ENCODE data around the gene CACNA2D1.

GRCh38 chr7:82364671-82365070, 78.9 kb downstream of the CACNA2D1 start:
- TF ChIP-seq OSR1 (CRISPR knock-in tag; IDR thresholded peaks at IDR 0.05) (no peak), CSDC2 (CRISPR knock-in tag; IDR thresholded peaks at IDR 0.05) (no peak), POU6F1 (CRISPR knock-in tag; IDR thresholded peaks at IDR 0.05; ENCODE audit: borderline replicate concordance, low read depth) (no peak), ARNTL (CRISPR knock-in tag; IDR thresholded peaks at IDR 0.05; ENCODE audit: borderline replicate concordance, low read depth) (no peak), ZNF8 (CRISPR knock-in tag; IDR thresholded peaks at IDR 0.05) (no peak), TOX (CRISPR knock-in tag; IDR thresholded peaks at IDR 0.05; ENCODE audit: borderline replicate concordance) (no peak)
- TF ChIP-seq, protein P1, sequence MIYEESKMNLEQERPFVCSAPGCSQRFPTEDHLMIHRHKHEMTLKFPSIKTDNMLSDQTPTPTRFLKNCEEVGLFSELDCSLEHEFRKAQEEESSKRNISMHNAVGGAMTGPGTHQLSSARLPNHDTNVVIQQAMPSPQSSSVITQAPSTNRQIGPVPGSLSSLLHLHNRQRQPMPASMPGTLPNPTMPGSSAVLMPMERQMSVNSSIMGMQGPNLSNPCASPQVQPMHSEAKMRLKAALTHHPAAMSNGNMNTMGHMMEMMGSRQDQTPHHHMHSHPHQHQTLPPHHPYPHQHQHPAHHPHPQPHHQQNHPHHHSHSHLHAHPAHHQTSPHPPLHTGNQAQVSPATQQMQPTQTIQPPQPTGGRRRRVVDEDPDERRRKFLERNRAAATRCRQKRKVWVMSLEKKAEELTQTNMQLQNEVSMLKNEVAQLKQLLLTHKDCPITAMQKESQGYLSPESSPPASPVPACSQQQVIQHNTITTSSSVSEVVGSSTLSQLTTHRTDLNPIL (CRISPR knock-in tag; IDR thresholded peaks at IDR 0.05; ENCODE audit: low read depth), result no peak
- TF ChIP-seq, protein P2, sequence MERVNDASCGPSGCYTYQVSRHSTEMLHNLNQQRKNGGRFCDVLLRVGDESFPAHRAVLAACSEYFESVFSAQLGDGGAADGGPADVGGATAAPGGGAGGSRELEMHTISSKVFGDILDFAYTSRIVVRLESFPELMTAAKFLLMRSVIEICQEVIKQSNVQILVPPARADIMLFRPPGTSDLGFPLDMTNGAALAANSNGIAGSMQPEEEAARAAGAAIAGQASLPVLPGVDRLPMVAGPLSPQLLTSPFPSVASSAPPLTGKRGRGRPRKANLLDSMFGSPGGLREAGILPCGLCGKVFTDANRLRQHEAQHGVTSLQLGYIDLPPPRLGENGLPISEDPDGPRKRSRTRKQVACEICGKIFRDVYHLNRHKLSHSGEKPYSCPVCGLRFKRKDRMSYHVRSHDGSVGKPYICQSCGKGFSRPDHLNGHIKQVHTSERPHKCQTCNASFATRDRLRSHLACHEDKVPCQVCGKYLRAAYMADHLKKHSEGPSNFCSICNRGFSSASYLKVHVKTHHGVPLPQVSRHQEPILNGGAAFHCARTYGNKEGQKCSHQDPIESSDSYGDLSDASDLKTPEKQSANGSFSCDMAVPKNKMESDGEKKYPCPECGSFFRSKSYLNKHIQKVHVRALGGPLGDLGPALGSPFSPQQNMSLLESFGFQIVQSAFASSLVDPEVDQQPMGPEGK (CRISPR knock-in tag; IDR thresholded peaks at IDR 0.05; ENCODE audit: borderline replicate concordance), result no peak

Measured in SK-N-SH treated with all-trans-retinoic acid at 6 μM for 48 hours (cell line).